Loucy (cell line): ENCODE results near the gene MUC13.

Experiments used
- H2AFZ ChIP-seq: fragments of 200-600 bp; sonication (generic); 2 replicates; pipeline ENCODE4 v1.6.0; 2016; ENCODE audit warnings: antibody characterized with exemption, mild to moderate bottlenecking, low read length, moderate library complexity
- H3F3A ChIP-seq: fragments of 200-600 bp; 2 replicates; pipeline ENCODE4 v1.6.0; 2016; ENCODE audit warnings: antibody characterized with exemption, low read depth, mild to moderate bottlenecking
- H3K27me3 ChIP-seq: fragments of 200-600 bp; sonication (generic); 2 replicates; pipeline ENCODE4 v1.6.1; 2014; ENCODE audit warnings: low read length, mild to moderate bottlenecking; ENCODE audit not compliant: insufficient read depth, poor library complexity, severe bottlenecking
- H3K36me3 ChIP-seq: fragments of 200-600 bp; sonication (generic); 2 replicates; pipeline ENCODE4 v1.6.1; 2016; ENCODE audit warnings: low read length; ENCODE audit not compliant: insufficient read depth
- H3K4me1 ChIP-seq: fragments of 200-600 bp; sonication (generic); 2 replicates; pipeline ENCODE4 v1.5.1; 2014; ENCODE audit warnings: low read length, mild to moderate bottlenecking; ENCODE audit not compliant: insufficient read depth, poor library complexity, severe bottlenecking
- H3K4me2 ChIP-seq: fragments of 200-600 bp; sonication (generic); 2 replicates; pipeline ENCODE4 v1.6.0; 2014; ENCODE audit warnings: antibody characterized with exemption, low read length, low read depth, mild to moderate bottlenecking; ENCODE audit not compliant: poor library complexity, severe bottlenecking
- H3K4me3 ChIP-seq: fragments of 200-600 bp; sonication (generic); 2 replicates; pipeline ENCODE4 v1.5.1; 2014; ENCODE audit warnings: low read length, mild to moderate bottlenecking, mixed read lengths; ENCODE audit not compliant: poor library complexity, severe bottlenecking
- H3K79me2 ChIP-seq: fragments of 200-600 bp; sonication (generic); 2 replicates; pipeline ENCODE4 v1.6.1; 2014; ENCODE audit warnings: low read length; ENCODE audit not compliant: insufficient read depth
- H3K9ac ChIP-seq: fragments of 200-600 bp; sonication (generic); 2 replicates; pipeline ENCODE4 v1.6.0; 2014; ENCODE audit warnings: mild to moderate bottlenecking, low read depth, low read length, moderate library complexity; ENCODE audit not compliant: poor library complexity, severe bottlenecking
- H3K9me2 ChIP-seq: fragments of 200-600 bp; sonication (generic); replicated peaks from 2 replicates; pipeline ENCODE4 v1.6.1; 2016; ENCODE audit warnings: low read depth, low read length, mixed read lengths
- H3K9me3 ChIP-seq: fragments of 200-600 bp; sonication (generic); 2 replicates; pipeline ENCODE4 v1.6.1; 2014; ENCODE audit warnings: mild to moderate bottlenecking, antibody characterized with exemption, low read length, low read depth; ENCODE audit not compliant: insufficient read depth
- H4K20me1 ChIP-seq: fragments of 200-600 bp; sonication (generic); 2 replicates; pipeline ENCODE4 v1.6.0; 2014; ENCODE audit warnings: antibody characterized with exemption, low read length, mild to moderate bottlenecking; ENCODE audit not compliant: insufficient read depth, poor library complexity, severe bottlenecking
- CTCF ChIP-seq: fragments of 200-600 bp; sonication (generic); conservative IDR thresholded peaks from 2 replicates; pipeline ENCODE4 v1.5.1; 2014; ENCODE audit warnings: mild to moderate bottlenecking, antibody characterized with exemption, low read length
- EZH2phosphoT487 ChIP-seq: fragments of 200-600 bp; IDR thresholded peaks from 2 replicates; pipeline ENCODE4 v1.6.1; 2018; ENCODE audit warnings: antibody characterized with exemption, mild to moderate bottlenecking, moderate library complexity, borderline replicate concordance

MUC13 gene

GRCh38 chr3:124935264-124935663 is 713 bp upstream of the MUC13 start:
- H3K4me1 ChIP-seq, result no peaks in the 10 kb centered on the region
- H3K27me3 ChIP-seq, result no peaks in the 10 kb centered on the region
- no peak overlapping the region for H2AFZ ChIP-seq
- H3K4me3 ChIP-seq, result no peak overlapping the region
- no peaks in the 10 kb centered on the region for H3K36me3 ChIP-seq
- no peaks in the 10 kb centered on the region for H4K20me1 ChIP-seq
- no peaks in the 10 kb centered on the region for H3F3A ChIP-seq
- H3K9me3 ChIP-seq, result no peaks in the 10 kb centered on the region
- H3K9ac ChIP-seq, result no peak overlapping the region
- H3K4me2 ChIP-seq, result no peak overlapping the region
- TF ChIP-seq CTCF, result no peak
- no peak for TF ChIP-seq EZH2phosphoT487
- no peaks in the 10 kb centered on the region for H3K79me2 ChIP-seq
- H3K9me2 ChIP-seq, result no peaks in the 10 kb centered on the region

- H3K9me2 ChIP-seq, result no peaks in the 10 kb centered on the region
- no peaks in the 10 kb centered on the region for H3K27me3 ChIP-seq
- no peak overlapping the region for H2AFZ ChIP-seq
- no peaks in the 10 kb centered on the region for H3F3A ChIP-seq
- no peak overlapping the region for H3K4me3 ChIP-seq
- H3K36me3 ChIP-seq, result no peaks in the 10 kb centered on the region
- H4K20me1 ChIP-seq, result no peaks in the 10 kb centered on the region
- H3K9ac ChIP-seq, result no peak overlapping the region
- no peak overlapping the region for H3K4me2 ChIP-seq
- H3K9me3 ChIP-seq, result no peaks in the 10 kb centered on the region
- TF ChIP-seq EZH2phosphoT487 (no peak), CTCF (peak; percentile 74)
- no peaks in the 10 kb centered on the region for H3K4me1 ChIP-seq
- H3K79me2 ChIP-seq, result no peaks in the 10 kb centered on the region
These were observed 6.0 kb downstream of the MUC13 start for GRCh38 chr3:124928333-124929202.

- Histone ChIP-seq H3K4me2 (no peak overlapping the region), H3K36me3 (no peaks in the 10 kb centered on the region), H3K79me2 (no peaks in the 10 kb centered on the region), H3K27me3 (no peaks in the 10 kb centered on the region), H3K4me1 (no peaks in the 10 kb centered on the region), H3K9me3 (no peaks in the 10 kb centered on the region), H3K4me3 (no peak overlapping the region), H3F3A (no peaks in the 10 kb centered on the region), H2AFZ (no peak overlapping the region), H3K9ac (no peak overlapping the region), H4K20me1 (no peaks in the 10 kb centered on the region), H3K9me2 (no peaks in the 10 kb centered on the region)
- TF ChIP-seq EZH2phosphoT487, result no peak
- no peak for TF ChIP-seq CTCF
These were observed 6.9 kb downstream of the MUC13 start for GRCh38 chr3:124927574-124928045.
